SK-N-SH (cell line): ENCODE results near the gene SHTN1. TPM values are rescaled to one million over a fixed set of nuclear protein-coding genes. Genes with fewer than 3 reads are reported as not detected.
A peak's percentile ranks its signal among the peaks of the same experiment; 100 is the strongest.

Experiments
- CTCF ChIA-PET: fragments of 300-600, 350-600 bp; formaldehyde crosslinking; extraction: SDS; loops from one replicate; lab custom pipeline; 2021; lab: Yijun Ruan, JAX
- POLR2A ChIA-PET: fragments of 350-600 bp; sonication (Branson Sonifier 250); formaldehyde crosslinking; extraction: SDS; loops from one replicate; lab custom pipeline; 2020; ENCODE audit warnings: antibody characterized with exemption, inconsistent platforms; lab: Yijun Ruan, JAX
- DNase-seq: peaks from one replicate; pipeline ENCODE4 v3.0.0; 2012
- H2AFZ ChIP-seq: fragments of 200-600 bp; sonication (generic); 2 replicates; pipeline ENCODE4 v1.8.1; 2016; ENCODE audit warnings: antibody characterized with exemption, mild to moderate bottlenecking, low read depth
- H3F3A ChIP-seq: fragments of 200-600 bp; sonication (generic); replicated peaks from 2 replicates; pipeline ENCODE3; 2016; ENCODE audit warnings: antibody characterized with exemption, mild to moderate bottlenecking; ENCODE audit not compliant: insufficient read depth
- H3K27ac ChIP-seq, 2 experiments: fragments of 200-500 bp in 1 of 2; fragments of 200-600 bp in 1 of 2; sonication (Bioruptor generic) in 1 of 2; sonication (generic), shearing (Covaris generic) in 1 of 2; 2 replicates each; pipeline versions ENCODE4 v1.5.1 to v1.6.1; 2014 to 2016; ENCODE audit warnings: low read depth in 2 of 2, inconsistent platforms in 1 of 2, low read length in 1 of 2, mild to moderate bottlenecking in 1 of 2, mixed read lengths in 1 of 2
- H3K27me3 ChIP-seq: fragments of 200-600 bp; sonication (generic), shearing (Covaris generic); 2 replicates; pipeline ENCODE4 v1.6.1; 2016; ENCODE audit warnings: mixed run types; ENCODE audit not compliant: insufficient read depth
- H3K36me3 ChIP-seq, 2 experiments: fragments of 200-500 bp in 1 of 2; fragments of 200-600 bp in 1 of 2; sonication (Bioruptor generic) in 1 of 2; sonication (generic) in 1 of 2; replicated peaks in 1 of 2; 2 replicates each; pipeline versions ENCODE3 to v1.5.1; 2014 to 2016; ENCODE audit warnings: low read length in 1 of 2, mild to moderate bottlenecking in 1 of 2; ENCODE audit not compliant: insufficient read depth in 2 of 2, control insufficient read depth in 1 of 2
- H3K4me1 ChIP-seq, 2 experiments: fragments of 200-500 bp in 1 of 2; fragments of 200-600 bp in 1 of 2; sonication (Bioruptor generic) in 1 of 2; sonication (generic), shearing (Covaris generic) in 1 of 2; 2 replicates each; pipeline versions ENCODE4 v1.5.1 to v1.6.1; 2014 to 2016; ENCODE audit warnings: low read depth in 1 of 2, low read length in 1 of 2, mixed run types in 1 of 2; ENCODE audit not compliant: insufficient read depth in 2 of 2, control insufficient read depth in 1 of 2
- H3K4me2 ChIP-seq: fragments of 200-600 bp; sonication (generic), shearing (Covaris generic); 2 replicates; pipeline ENCODE4 v1.6.1; 2017; ENCODE audit warnings: mixed run types
- H3K4me3 ChIP-seq, 2 experiments: fragments of 200-500 bp in 1 of 2; fragments of 200-600 bp in 1 of 2; sonication (Bioruptor generic) in 1 of 2; sonication (generic), shearing (Covaris generic) in 1 of 2; 2 replicates each; pipeline versions ENCODE4 v1.5.1 to v1.8.1; 2014 to 2016; ENCODE audit warnings: low read depth in 2 of 2, inconsistent platforms in 1 of 2, low read length in 1 of 2, mild to moderate bottlenecking in 1 of 2, mixed read lengths in 1 of 2, moderate library complexity in 1 of 2
- H3K79me2 ChIP-seq: fragments of 200-600 bp; sonication (generic); 2 replicates; pipeline ENCODE4 v1.8.1; 2017; ENCODE audit warnings: mild to moderate bottlenecking; ENCODE audit not compliant: insufficient read depth
- H3K9ac ChIP-seq: fragments of 200-600 bp; sonication (generic); 2 replicates; pipeline ENCODE4 v1.6.1; 2017; ENCODE audit warnings: mixed run types
- H3K9me2 ChIP-seq: fragments of 200-600 bp; sonication (generic); 2 replicates; pipeline ENCODE4 v1.6.1; 2017; ENCODE audit warnings: mixed run types
- H3K9me3 ChIP-seq: fragments of 200-600 bp; sonication (generic); 2 replicates; pipeline ENCODE4 v1.6.1; 2017; ENCODE audit warnings: mixed run types, mild to moderate bottlenecking, moderate library complexity
- H4K20me1 ChIP-seq: fragments of 200-600 bp; sonication (generic); 2 replicates; pipeline ENCODE4 v1.6.1; 2017; ENCODE audit warnings: mild to moderate bottlenecking, mixed run types; ENCODE audit not compliant: insufficient read depth
- CHD2 ChIP-seq: fragments of 150-350 bp; IDR thresholded peaks from 2 replicates; pipeline ENCODE4 v1.6.1; 2018; ENCODE audit warnings: low read length; ENCODE audit not compliant: partially characterized antibody
- EP300 ChIP-seq, 2 experiments: IDR thresholded peaks; 2 replicates each; pipeline versions ENCODE4 v1.4.0 to v1.6.1; 2012; ENCODE audit warnings: borderline replicate concordance in 1 of 2, low read depth in 1 of 2, low read length in 1 of 2
- FOSL2 ChIP-seq: IDR thresholded peaks from 2 replicates; pipeline ENCODE4 v1.4.0; 2012; ENCODE audit warnings: low read depth, mild to moderate bottlenecking, moderate library complexity, borderline replicate concordance
- FOXM1 ChIP-seq: IDR thresholded peaks from 2 replicates; pipeline ENCODE4 v1.4.0; 2012; ENCODE audit warnings: low read depth, mild to moderate bottlenecking
- GABPA ChIP-seq: IDR thresholded peaks from 2 replicates; pipeline ENCODE4 v1.4.0; 2012; ENCODE audit warnings: low read depth, mild to moderate bottlenecking
- IRF3 ChIP-seq: fragments of 150-350 bp; IDR thresholded peaks from 2 replicates; pipeline ENCODE4 v1.6.1; 2016; ENCODE audit warnings: mild to moderate bottlenecking, low read depth, low read length
- JUND ChIP-seq: IDR thresholded peaks from 2 replicates; pipeline ENCODE4 v1.4.0; 2012
- MAX ChIP-seq: IDR thresholded peaks from 2 replicates; pipeline ENCODE4 v1.4.0; 2012; ENCODE audit warnings: low read depth
- MEF2A ChIP-seq: IDR thresholded peaks from 2 replicates; pipeline ENCODE4 v1.4.0; 2012; ENCODE audit warnings: low read depth, borderline replicate concordance
- NFIC ChIP-seq: IDR thresholded peaks from 2 replicates; pipeline ENCODE4 v1.4.0; 2012; ENCODE audit warnings: borderline replicate concordance
- NRF1 ChIP-seq: IDR thresholded peaks from 2 replicates; pipeline ENCODE4 v1.6.1; 2012; ENCODE audit warnings: low read depth, mild to moderate bottlenecking, low read length
- RAD21 ChIP-seq: IDR thresholded peaks from 2 replicates; pipeline ENCODE4 v1.6.1; 2012; ENCODE audit warnings: mild to moderate bottlenecking, low read length
- RCOR1 ChIP-seq: fragments of 150-350 bp; IDR thresholded peaks from 2 replicates; pipeline ENCODE4 v1.6.1; 2017; ENCODE audit warnings: antibody characterized with exemption, low read length
- REST ChIP-seq: IDR thresholded peaks from 2 replicates; pipeline ENCODE4 v1.6.1; 2012; ENCODE audit warnings: mild to moderate bottlenecking, low read depth, low read length, moderate library complexity
- RFX5 ChIP-seq: IDR thresholded peaks from 2 replicates; pipeline ENCODE4 v1.6.1; 2012; ENCODE audit warnings: mild to moderate bottlenecking, improper control_type of control experiment, low read length
- RXRA ChIP-seq: IDR thresholded peaks from 2 replicates; pipeline ENCODE4 v1.4.0; 2012; ENCODE audit warnings: low read depth, mild to moderate bottlenecking, borderline replicate concordance
- SIN3A ChIP-seq: IDR thresholded peaks from 2 replicates; pipeline ENCODE4 v1.6.1; 2012; ENCODE audit warnings: low read depth, mild to moderate bottlenecking, low read length, moderate library complexity, borderline replicate concordance
- SMC3 ChIP-seq: IDR thresholded peaks from 2 replicates; pipeline ENCODE4 v1.6.1; 2012; ENCODE audit warnings: low read depth, low read length, improper control_type of control experiment
- TCF12 ChIP-seq: IDR thresholded peaks from 2 replicates; pipeline ENCODE4 v1.4.0; 2012
- TEAD4 ChIP-seq: IDR thresholded peaks from 2 replicates; pipeline ENCODE4 v1.4.0; 2012; ENCODE audit warnings: mild to moderate bottlenecking, borderline replicate concordance; ENCODE audit not compliant: insufficient read depth
- USF2 ChIP-seq: fragments of 150-350 bp; IDR thresholded peaks from 2 replicates; pipeline ENCODE4 v1.6.1; 2017; ENCODE audit warnings: antibody characterized with exemption, low read length, low read depth, borderline replicate concordance
- WGBS: methylation state at CpG from one replicate; pipeline ENCODE4 v1.1.6; 2017; ENCODE audit warnings: low lambda C conversion rate; 5-methylcytosine and 5-hydroxymethylcytosine counted together
- polyA plus RNA-seq, 3 experiments: library from polyadenylated mRNA; depleted of rRNA; stranded (reverse); fragments of >200 nt; gene quantifications; 2 replicates each; pipeline ENCODE4 v1.2.3, GENCODE V29; 2012
- TF ChIP-seq, protein P1 (sequence below): IDR thresholded peaks from 2 replicates; pipeline ENCODE4; 2012

SHTN1 gene
- polyA plus RNA-seq, 1 of the 3 experiments (the other 2 are of a cell fraction) = 5.2 TPM

GRCh38 chr10:116888380-116889055 is 116.5 kb downstream of the SHTN1 start:
- Histone ChIP-seq H3K79me2 (no peaks in the 10 kb centered on the region), H3K9me3 (no peaks in the 10 kb centered on the region), H3K4me1 (peaks cover 20 to 41% of the 10 kb centered on the region in 2 experiments), H3K4me3 (0 out of 4 replicates have a peak overlapping the region, but pooled peaks of 1 of the 2 experiments have one; percentile 23), H3K27ac (peak overlapping the region in 1 of 2 experiments; percentile 38; a peak in 2 of 4 replicates), H3K4me2 (peak overlapping the region; percentile 61), H3K9ac (no peak overlapping the region), H2AFZ (no peak overlapping the region), H3K27me3 (no peaks in the 10 kb centered on the region), H3K9me2 (no peaks in the 10 kb centered on the region), H3F3A (peaks cover 24% of the 10 kb centered on the region), H4K20me1 (peaks cover 4% of the 10 kb centered on the region; the same call in 1 of the 2 replicates), H3K36me3 (peaks cover 4 to 12% of the 10 kb centered on the region in 2 experiments)
- POLR2A ChIA-PET = no interaction called here
- no peak for TF ChIP-seq USF2
- peak; percentile 78 for TF ChIP-seq NFIC
- TF ChIP-seq MEF2A = no peak
- peak in 1 of 2 experiments; percentile 64; a peak in 2 of 4 replicates for TF ChIP-seq EP300 (IDR thresholded peaks at IDR 0.05; ENCODE audit: borderline replicate concordance in 1 of 2, low read depth in 1 of 2, low read length in 1 of 2)
- TF ChIP-seq CHD2 = no peak
- no peak for TF ChIP-seq SIN3A
- peak; percentile 67; the same call in 1 of the 2 replicates for TF ChIP-seq TEAD4
- TF ChIP-seq RCOR1 = no peak
- TF ChIP-seq REST = no peak
- TF ChIP-seq IRF3 = no peak
- no peak; the same call in 1 of the 2 replicates for TF ChIP-seq RXRA
- TF ChIP-seq RFX5 = no peak
- peak; percentile 66 for TF ChIP-seq TCF12
- TF ChIP-seq, protein P1, sequence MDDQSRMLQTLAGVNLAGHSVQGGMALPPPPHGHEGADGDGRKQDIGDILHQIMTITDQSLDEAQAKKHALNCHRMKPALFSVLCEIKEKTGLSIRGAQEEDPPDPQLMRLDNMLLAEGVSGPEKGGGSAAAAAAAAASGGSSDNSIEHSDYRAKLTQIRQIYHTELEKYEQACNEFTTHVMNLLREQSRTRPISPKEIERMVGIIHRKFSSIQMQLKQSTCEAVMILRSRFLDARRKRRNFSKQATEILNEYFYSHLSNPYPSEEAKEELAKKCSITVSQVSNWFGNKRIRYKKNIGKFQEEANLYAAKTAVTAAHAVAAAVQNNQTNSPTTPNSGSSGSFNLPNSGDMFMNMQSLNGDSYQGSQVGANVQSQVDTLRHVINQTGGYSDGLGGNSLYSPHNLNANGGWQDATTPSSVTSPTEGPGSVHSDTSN = peak; percentile 55
- TF ChIP-seq GABPA = no peak
- TF ChIP-seq RAD21 = no peak
- TF ChIP-seq FOXM1 = no peak
- peak; percentile 79 for TF ChIP-seq FOSL2
- TF ChIP-seq SMC3 = no peak
- no peak for TF ChIP-seq NRF1
- TF ChIP-seq JUND = peak; percentile 89
- TF ChIP-seq MAX = no peak
- WGBS = 23% methylated on average over 7 of the region's 7 CpGs
- no peak for DNase-seq
- CTCF ChIA-PET = interaction anchor here (0.6 to 1.8 kb wide), 3 partner anchors 9 to 79 kb away, joined by 3 to 6 read pairs (median 4); no protein-coding TSS in a partner anchor
